ENCODE measurements around the gene FOSL1.

The FOSL1 gene

GRCh38 chr11:65880844-65881421 lies 19.3 kb downstream of the FOSL1 start:
- DNase-seq = no peak

DNA sequence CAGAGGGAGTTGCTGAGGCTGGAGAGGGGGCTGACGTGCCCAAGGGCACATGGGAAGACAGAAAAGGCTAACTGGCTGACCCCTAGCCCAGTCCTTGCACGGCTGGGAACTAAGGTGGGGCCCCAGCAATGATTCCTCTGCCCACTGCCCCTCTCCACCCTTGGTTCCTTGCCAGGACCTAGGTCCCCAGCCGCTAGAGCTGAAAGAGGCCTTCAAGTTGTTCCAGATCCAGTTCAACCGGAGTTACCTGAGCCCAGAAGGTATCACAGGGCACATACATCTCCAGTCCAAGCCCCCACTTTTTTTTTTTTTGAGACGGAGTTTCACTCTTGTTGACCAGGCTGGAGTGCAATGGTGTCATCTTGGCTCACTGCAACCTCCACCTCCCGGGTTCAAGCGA lies 20.2 kb downstream of the FOSL1 start:
- DNase-seq = no peak

DNA sequence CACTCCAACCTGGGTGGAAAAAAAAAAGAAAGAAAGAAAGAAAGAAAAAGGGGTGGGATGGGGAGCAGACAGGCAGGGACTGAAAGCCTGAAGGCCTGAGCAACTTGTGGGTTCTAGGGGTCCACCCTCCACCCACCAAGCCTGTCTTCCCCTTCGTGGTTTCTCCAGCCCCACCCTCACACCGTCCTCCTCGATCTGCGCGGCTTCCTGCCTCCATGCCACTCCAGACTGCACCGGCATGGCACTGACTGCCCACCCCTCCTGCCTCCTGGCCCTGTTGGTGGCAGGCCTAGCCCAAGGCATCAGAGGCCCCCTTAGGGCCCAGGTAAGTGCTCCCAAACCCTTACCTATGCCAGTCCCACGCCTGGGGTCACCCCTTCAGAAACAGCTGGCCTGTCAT lies 20.6 kb downstream of the FOSL1 start, which contains the start of gene CTSW:
TSS of gene CTSW (plus strand) at position 221 of the 400 bp plus-strand sequence. CDS start at position 239, 18 bp downstream.
- peak in 1 of 2 experiments; percentile 32 for DNase-seq

- peak; percentile 98 for DNase-seq
These were observed 26.7 kb downstream of the FOSL1 start for GRCh38 chr11:65873318-65874156.

DNA sequence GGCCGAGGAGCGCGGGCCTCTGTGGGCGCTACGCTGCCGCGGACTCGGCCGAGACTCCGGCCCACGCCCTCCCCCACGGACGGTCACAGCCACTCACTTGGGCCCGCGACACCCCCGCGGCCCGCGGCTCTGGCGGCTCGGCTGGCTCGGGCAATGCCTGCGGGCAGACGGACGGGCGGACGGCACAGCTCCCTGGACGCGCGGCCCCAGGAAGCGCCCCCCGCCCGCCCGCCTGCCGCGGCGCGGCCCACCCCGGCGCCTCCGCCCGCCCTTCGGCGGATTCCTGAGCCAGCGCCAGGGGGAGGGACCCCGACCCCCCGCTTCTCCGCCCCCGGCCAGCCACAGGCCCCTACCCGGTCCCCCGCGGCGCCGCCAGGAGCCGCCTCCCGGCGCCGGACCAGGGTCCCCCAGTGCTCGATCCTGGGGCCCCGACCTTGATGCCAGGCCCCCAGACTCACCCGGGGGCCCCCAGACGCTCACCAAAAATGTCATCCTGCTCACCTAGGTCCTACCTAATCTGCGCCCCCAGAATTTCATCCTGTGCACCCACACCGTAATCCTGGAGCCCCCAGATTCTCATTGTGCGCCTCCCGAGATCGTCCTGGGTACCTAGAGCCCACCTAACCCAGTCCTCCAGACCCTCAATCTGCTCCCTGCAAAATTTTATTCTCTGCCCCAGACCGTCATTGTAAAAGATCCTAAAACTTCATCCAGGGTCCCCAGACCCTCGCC lies 27.4 kb downstream of the FOSL1 start, which contains the start of gene EFEMP2:
TSS of gene EFEMP2 (minus strand) at position 215 of the 732 bp plus-strand sequence. CDS start 446 bp downstream, outside the sequence.
- DNase-seq = no peak

- no peak for DNase-seq
These were observed 28.2 kb downstream of the FOSL1 start for GRCh38 chr11:65871811-65872548.

DNA sequence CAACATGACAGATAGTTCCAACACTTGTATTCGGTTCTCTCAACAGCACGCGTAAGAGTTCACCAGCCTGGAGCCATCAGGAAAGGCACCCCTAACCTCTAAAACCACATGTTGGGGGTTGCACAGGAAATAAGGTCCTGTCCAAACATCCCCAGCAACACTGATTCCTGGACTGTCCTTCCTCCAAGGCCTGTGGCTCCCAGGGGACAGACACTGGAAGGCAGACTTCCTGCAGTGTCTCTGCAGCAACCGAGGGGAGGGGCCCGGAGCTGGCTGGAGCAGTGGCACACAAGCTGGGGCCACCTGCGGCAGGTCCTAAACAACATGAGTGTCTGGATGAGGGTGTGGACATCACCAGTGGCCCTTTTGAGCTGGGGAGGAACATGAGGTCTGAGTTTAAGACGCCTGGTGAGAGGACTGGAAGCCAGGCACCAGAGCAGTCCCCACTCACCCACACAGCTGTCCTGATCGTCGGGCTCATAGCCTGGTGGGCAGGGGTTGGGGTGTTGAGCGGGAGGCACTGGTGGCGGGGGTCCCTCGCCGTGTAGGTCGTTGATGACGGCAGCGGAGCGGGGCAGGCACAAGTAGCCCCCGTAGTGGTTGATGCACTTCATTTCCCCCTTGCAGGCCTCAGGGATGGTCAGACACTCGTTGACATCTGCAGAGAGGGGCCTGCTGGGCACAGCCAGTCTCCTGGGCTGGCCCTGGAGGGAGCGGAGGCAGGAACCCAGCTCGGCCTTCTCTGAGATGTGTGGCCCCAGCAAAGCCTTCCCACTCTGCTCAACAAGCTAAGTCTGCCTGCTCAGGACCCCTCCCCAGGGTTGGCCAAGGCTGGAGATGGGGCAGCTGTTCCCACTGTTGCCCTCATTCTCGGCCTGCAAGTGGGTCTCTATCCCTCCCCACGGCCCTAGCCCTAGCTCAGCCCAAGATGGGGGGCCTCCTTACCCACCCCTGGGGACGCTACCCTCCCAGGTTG lies 29.2 kb downstream of the FOSL1 start:
- no peak for DNase-seq

- no peak for DNase-seq
These were observed 29.9 kb downstream of the FOSL1 start for GRCh38 chr11:65870307-65870658.

DNA sequence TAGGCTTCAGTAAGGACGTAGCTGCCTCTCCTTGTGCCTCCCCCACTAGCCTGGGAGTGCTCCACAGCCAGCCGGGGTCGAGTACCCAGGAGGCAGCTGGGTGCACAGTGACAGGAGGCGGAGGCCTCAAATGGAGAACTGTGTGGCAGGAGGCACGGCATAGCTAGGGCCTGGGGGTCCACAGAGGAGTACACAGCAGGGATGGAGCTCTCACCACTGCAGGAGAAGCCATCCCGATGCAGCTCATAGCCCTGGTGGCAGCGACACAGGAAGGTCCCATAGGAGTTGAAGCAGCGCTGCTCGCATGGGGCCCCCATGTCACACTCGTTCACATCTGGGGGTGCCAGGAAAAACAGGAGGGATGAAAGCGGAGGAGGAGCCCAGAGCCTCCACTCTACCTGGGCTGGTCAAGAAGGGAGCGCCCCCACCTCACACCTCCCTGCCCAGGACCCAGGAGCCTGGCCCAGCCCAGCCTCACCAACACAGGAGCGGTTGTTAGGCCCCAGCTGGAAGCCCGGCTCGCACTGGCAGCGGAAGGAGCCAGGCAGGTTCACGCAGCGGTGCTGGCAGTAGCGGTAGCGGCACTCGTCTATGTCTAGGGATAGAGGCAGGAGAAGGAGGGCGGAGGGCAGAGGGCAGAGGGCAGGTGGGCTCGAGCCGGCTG lies 30.4 kb downstream of the FOSL1 start:
- DNase-seq = no peak

DNA sequence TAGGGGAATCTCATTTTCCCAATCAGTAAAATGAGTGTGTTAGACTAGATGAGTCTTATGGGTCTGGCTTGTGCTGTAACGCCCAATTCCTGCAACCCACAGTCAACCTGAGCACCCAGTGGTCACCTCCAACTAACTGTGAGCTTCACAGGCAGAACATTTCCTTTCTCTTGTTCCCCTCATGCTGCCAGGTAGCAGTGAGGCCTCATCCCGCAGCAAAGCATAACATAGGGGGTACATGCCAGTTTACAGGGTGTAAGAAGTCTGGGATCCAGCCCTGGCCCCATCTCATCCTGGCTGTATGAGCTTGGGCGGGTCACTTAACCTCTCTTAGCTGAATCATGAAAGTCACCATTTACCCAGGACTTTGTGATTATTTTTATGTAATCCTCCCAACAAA lies 31.3 kb downstream of the FOSL1 start:
- no peak for DNase-seq

- no peak for DNase-seq
These were observed 32.0 kb downstream of the FOSL1 start for GRCh38 chr11:65868076-65868667.

DNA sequence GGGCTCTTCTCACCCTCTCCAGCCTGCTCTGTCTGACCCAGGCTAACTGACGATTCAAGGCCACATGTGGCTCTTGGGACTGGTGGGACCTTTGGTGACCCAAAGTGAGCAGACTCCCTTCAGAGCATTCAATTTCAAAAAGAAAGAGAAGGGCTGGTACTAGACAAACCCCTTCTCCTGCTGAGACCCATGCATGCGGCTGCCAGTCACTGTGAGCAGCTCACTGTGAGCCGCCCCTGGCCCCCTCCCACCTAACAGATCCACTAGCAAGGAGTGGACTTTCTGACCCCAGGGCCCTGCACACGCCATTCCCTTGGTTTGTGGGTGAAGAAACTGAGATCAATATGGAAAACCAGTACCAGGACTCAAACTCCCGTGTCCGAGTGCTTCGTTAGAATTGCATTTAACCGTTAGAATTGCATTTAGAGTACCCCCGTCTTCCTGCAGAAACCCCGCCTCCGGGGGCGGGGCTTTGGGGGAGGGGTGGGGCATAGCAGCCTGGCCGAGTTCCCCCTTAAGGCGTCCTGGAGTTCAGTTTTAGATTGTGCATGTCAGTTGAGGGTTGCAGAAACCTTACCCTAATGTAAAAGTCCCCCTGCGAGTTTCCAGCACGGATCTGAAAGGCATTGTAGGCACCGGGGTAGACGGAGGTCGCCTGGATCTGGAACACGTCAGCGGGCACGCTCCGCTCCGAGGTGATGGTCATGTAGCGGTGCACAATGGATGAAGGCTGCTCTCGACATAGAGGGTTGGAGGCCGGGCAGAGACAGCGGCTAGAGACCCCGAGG lies 32.7 kb downstream of the FOSL1 start:
- no peak for DNase-seq

DNA sequence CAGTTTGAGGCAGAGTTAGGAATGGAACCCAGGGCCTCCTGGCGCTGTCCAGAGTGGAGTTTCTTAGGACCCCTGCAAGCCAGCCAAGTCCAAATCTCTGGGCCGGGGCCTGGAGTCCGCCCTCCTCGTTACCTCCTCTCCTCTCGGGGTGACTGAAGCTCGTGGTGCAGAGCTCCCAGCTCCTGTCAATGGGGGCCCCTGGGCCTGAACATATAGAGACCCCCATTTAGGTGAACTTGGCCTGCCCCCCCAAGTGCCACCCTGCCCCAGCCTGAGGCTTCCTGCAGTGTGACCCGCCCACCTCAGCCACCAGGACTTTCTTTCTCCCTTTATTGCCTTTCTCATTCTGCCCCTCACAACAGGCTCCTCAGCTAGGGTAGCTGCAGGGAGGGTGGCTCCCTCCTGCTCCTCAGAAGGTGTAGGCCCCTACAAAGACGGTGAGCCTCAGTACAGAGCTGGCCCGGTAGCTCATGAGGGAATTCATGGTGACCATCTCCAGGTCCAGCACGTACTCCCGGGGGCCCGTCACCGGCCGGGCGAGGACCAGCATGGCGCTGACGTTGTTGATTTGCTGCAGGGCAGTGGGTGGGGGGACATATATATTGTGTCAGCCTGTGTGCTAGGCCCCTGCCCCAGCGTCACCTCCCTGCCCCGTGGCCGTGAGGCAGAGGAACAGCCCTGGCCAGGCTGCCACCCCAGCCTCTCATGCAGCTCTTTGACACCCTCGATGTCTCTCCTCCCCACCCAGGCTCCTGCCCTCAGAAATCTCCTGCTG lies 33.5 kb downstream of the FOSL1 start:
- no peak for DNase-seq

DNA sequence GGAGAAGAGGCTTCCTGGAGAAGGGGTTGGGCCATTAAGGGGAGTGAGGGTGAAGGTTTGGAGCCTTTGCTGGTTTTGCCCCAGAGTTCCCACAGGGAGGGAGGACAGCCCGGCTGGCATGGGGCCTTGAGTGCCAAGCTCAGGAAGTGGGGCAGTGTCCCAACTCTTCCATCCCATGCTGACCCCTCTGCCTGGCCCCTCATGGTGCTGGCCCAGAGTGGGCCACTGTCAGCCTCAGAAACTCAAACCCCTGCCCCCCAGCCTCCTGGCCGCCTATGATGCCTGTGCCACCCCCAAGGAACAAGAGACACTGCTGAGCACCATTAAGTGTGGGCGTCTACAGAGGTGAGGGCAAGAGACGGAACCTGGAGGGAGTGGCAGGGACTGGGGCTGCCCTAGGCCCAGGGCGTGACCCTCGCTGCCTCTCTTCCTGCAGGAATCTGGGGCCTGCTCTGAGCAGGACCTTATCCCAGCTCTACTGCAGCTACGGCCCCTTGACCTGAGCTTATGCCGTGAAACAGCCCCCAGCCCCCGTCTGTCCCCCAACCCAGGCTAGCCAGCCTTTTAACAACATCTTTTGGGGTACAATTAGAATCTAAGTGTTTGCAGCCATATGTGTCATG lies 34.5 kb downstream of the FOSL1 start:
- no peak for DNase-seq

GRCh38 chr11:65864706-65865471 lies 35.3 kb downstream of the FOSL1 start:
- no peak for DNase-seq

- DNase-seq = no peak
These were observed 36.1 kb downstream of the FOSL1 start for GRCh38 chr11:65863889-65864705.
